H1 (cell line): ENCODE data around the gene SBF2.

Experiments used
- ASH2L ChIP-seq: fragments of 200-600, 300-600 bp; sonication (generic); IDR thresholded peaks from one replicate; pipeline ENCODE4 v1.7.1; 2017; ENCODE audit warnings: low read length
- POLR2A ChIP-seq, 2 experiments: IDR thresholded peaks; 1 replicate in 1 of 2; 2 replicates in 1 of 2; pipeline ENCODE4 v1.6.1; 2011; ENCODE audit warnings: low read depth in 2 of 2, low read length in 2 of 2, mild to moderate bottlenecking in 2 of 2; ENCODE audit errors: control extremely low read depth in 1 of 2
- TAF1 ChIP-seq: IDR thresholded peaks from 2 replicates; pipeline ENCODE4 v1.6.1; 2011; ENCODE audit warnings: mild to moderate bottlenecking, low read depth, low read length

DNA sequence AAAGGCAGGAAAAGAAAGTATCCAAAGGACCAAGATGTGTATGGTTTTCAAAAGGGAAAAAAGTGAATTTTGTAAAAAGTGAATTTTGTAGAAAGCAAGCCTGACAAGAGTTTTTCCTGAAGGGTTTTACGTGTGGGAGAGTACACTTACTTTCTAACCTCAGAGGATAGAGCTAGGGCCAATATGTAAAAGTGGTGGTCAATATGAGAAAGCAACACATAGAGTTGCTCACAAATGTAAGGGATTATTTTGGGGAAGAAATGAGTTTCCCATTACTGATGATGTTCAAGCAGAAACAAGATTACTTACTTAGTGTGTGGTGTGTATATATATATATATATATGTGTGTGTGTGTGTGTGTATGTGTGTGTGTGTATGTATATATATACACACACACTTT, 467.6 kb downstream of the SBF2 start:
- TF ChIP-seq POLR2A (IDR thresholded peaks at IDR 0.05; ENCODE audit: control extremely low read depth in 1 of 2, low read depth in 2 of 2, low read length in 2 of 2) (no peak), TAF1 (no peak), ASH2L (no peak)
